Effector CD4-positive, alpha-beta T cell (primary cell): Measurements from ENCODE around the gene ATP1A2.

Experiments
- DNase-seq: peaks from one replicate; pipeline ENCODE4 v3.0.0-alpha.2; 2020

ATP1A2 gene

GRCh38 chr1:160154790-160155189 is 39.2 kb downstream of the ATP1A2 start:
- no peak for DNase-seq

GRCh38 chr1:160156361-160156760 is 40.8 kb downstream of the ATP1A2 start:
- DNase-seq: no peak

- no peak for DNase-seq
Observed at GRCh38 chr1:160157174-160157573, 41.6 kb downstream of the ATP1A2 start.

- no peak for DNase-seq
Observed at GRCh38 chr1:160158031-160158430, 42.5 kb downstream of the ATP1A2 start.

- DNase-seq: no peak
Observed at GRCh38 chr1:160158534-160158933, 43.0 kb downstream of the ATP1A2 start.

DNA sequence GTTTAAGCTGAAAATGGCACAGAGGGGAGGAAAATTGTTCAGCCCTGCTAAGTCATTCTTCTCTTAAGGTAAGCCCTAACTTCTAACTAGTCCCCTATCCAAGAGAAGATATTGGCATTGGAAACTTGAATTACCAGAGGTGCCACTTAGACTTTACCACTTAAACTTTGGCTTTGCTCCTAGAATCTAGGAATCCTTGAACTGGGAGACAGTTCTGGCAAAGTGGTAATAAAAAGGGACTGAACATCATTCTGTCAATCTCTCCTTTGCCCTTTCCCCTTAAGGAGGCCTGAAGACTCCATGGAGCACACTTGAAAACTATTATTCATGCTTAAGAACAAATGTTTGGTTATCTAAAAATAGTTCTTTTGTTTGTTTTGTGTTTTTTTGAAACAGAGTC is 44.3 kb downstream of the ATP1A2 start:
- no peak for DNase-seq

DNA sequence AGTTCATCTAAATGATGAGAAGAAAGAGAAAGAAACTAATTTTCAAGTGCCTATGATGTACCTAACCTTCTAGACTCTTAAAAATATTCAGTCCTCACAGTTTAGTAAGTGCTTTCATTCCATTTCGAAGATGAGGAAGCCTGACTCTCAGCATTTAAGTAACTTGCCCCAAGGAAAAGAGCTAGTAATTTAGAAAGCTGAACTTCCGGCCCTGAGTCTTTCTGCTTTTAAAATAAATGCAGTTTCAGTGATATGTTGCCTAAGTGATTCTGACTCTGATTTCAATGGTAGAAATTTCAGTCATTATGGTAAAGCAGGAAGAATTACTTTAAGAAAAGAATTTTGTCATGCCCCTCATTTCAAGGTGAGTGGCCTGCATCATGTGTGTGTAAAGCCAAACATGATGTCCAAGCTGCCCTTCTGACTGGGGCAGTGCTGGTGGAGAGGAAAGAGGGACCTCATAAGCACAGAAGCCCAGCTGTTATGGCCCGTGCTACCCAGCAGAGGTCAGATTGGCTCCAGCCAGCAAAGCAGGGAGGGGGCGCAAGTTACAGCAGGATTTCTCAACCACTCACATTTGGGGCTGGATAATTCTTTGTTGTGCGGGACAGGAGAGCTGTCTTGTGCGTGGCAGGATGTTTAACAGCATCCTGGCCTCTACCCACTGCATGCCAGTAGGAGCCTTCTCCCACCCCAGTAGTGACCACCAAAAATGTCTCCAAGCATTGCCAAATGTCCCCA is 46.6 kb downstream of the ATP1A2 start:
- DNase-seq: no peak

GRCh38 chr1:160162931-160163330 is 47.4 kb downstream of the ATP1A2 start:
- DNase-seq: no peak

- DNase-seq: no peak
Observed at GRCh38 chr1:160163615-160164014, 48.1 kb downstream of the ATP1A2 start.

DNA sequence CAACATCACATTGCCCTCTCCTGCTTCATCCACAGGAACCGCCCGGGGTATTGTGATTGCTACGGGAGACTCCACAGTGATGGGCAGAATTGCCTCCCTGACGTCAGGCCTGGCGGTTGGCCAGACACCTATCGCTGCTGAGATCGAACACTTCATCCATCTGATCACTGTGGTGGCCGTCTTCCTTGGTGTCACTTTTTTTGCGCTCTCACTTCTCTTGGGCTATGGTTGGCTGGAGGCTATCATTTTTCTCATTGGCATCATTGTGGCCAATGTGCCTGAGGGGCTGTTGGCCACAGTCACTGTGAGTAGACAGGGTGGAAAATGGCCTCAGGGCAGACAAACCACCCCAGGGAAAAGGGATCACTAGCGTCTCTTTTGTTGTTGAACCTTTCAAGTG is 48.6 kb downstream of the ATP1A2 start:
- no peak for DNase-seq

- no peak for DNase-seq
Observed at GRCh38 chr1:160166166-160166868, 50.8 kb downstream of the ATP1A2 start.

GRCh38 chr1:160167056-160167455 is 51.5 kb downstream of the ATP1A2 start:
- DNase-seq: no peak

DNA sequence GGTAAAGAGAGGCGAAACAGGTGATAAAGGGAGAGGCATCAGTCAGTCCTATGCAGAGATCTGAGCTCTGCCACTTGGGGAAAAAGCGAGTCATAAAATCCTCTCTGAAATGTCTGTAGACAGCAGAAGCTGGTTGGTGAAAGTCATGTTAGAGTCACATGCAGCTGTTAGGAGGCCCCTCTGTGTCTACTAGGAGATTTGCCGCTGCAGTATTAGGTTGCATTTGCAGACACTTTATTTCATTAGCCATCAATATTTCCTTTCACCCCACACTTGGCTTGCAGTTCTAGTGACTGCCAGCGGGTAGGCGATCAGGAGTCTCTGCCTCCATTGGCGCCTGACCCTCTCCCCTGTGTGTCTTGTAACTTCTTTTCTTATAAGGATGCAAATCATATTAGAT is 52.0 kb downstream of the ATP1A2 start:
- no peak for DNase-seq

DNA sequence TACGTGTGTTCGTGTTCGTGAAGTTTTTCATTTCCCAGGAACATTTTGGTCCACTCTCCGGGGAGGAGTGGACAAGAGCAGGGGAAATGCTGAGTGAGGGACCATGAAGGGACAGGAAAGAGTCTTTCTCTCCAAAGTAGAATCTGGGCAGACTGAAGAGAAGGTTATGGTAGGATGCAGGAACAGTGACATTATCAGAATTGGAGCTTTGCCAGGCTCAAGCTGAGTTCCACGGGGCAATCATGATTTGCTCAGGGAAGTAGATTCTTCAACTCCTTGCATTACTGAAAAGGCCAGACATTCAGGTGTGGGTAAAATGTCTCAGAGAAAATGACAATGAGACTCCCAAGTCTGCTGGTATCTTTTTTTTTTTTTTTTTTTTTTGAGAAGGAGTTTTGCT is 52.5 kb downstream of the ATP1A2 start:
- no peak for DNase-seq

DNA sequence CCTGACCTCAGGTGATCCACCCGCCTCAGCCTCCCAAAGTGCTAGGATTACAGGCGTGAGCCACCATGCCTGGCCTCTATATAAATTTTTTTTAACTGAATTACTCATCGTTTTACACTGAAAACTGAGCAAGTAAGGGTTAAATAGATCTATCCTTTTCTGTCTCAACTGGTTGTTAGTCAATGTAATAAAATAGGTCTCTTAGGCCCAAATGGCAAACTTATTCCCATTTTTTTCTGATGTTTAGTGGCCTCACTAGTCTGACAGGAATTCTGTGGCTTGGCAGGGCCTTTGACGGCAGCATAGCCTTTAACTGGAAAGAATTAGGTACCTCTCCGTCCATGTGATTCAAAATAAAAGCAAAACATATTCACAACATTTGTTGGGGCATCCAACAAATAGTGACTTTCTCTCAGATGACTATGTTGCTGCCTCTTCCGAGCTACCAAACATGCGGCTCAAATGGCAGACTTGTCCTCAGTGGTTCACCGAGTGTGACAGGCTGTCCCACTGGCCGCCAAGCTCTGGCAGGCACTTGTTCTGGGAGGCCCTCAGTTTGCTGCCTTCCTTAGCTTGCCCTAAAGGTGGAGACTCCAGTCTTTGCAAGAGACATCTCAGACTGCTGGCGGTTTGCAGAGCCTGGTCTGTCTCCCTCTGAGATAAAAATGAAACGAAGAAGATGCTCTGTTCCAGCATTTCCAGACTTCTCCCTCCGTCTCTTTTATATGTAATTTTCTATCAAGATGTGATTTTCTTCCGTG is 53.2 kb downstream of the ATP1A2 start:
- no peak for DNase-seq

DNA sequence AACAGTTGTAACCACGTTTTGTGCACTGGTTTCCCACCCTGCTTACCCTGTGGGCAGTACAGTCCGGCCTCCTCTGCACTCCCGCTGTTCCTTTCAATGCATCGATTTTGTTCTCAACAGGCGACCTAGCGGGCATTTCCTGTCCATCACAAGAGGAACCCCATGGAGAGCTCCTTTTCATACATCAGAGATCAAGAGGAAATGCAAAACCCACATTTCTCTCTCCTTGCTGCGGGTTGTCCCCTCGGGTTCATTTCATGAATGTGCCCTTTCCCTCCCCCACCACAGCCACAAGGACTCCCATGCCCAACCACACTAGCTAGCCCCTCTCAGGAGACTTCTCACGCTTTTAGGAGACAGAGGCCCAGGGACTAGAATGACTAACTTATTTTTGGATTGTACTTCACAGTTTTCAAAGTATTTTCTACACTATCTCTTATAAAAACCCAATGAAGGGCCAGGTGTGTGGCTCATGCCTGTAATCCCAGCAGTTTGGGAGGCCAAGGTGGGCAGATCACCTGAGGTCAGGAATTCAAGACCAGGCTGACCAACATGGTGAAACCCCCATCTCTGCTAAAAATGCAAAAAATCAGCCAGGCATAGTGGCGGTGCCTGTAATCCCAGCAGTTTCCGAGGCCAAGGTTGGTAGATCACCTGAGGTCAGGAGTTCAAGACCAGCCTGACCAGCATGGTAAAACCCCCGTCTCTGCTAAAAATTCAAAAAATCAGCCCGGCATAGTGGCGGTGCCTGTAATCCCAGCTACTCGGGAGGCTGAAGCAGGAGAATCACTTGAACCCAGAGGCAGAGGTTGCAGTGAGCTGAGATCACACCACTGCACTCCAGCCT is 54.2 kb downstream of the ATP1A2 start:
- DNase-seq: no peak

DNA sequence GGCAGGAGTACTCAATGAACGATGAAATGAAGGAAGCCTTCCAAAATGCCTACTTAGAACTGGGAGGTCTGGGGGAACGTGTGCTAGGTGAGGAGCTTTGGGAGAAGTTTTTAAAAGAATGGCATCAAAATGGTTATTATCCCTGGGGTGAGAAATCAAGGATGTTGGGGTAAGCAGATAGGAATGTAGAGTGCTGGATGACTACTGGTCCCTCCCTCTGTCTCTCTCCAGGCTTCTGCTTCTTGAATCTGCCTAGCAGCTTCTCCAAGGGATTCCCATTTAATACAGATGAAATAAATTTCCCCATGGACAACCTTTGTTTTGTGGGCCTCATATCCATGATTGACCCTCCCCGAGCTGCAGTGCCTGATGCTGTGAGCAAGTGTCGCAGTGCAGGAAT is 55.8 kb downstream of the ATP1A2 start:
- DNase-seq: no peak

DNA sequence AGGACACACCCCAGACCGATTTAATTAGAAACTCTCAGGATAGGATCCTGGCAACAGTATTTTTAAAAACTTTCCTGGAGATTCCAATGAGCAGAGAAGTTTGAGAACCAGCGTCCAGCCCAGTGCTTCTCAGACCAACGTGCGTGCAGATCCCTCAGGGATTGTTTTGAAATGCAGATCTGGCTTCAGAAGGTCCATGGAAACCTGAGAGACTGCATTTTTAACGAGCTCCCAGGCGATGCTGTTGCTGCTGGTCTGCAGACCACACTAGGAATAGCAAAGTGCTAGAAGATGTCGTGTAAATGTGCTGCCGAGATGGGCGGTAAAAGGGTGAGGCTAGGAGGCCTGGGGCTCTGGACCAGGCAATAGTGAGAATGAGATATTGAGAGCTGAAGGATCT is 56.4 kb downstream of the ATP1A2 start:
- DNase-seq: no peak

- DNase-seq: no peak
Observed at GRCh38 chr1:160177231-160177630, 61.7 kb downstream of the ATP1A2 start.

DNA sequence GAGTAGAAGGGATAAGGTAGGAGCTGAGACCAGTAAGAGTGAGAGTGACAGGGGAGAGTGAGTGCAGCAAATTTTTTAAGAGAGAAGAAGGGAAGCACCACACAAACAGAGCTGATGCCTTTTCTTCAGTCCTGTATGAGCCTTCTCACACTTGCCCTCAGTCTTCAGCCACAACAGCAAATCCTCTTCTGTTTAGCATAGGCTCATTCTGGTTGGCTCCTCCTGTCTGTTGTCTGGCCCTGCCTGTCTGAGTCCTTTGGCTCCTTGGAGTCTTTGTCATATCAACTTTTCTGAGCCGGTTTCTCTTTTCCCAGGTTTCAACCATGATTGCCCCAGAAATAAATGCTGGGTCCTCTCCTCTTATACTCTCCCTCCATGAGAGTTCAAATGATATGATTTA is 62.1 kb downstream of the ATP1A2 start:
- DNase-seq: no peak

- no peak for DNase-seq
Observed at GRCh38 chr1:160178731-160179130, 63.2 kb downstream of the ATP1A2 start.

DNA sequence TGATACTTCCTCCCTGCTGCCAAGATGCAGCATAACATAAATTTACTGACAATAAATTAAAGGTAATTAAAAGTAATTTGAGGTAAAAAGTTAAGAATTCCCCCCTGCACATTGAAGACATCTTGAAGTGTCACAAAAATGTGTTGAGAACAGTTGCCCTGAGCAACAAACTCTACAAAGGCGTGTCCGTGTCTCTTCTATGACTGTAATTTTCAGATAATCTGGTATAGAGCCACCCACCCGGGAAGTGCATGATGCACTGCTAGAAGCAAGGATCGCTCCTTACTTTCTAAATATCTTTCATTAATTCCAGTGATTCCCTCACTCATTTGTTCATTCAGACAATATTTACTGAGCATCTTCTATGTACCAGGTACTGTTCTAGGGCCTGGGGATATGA is 63.8 kb downstream of the ATP1A2 start:
- no peak for DNase-seq

DNA sequence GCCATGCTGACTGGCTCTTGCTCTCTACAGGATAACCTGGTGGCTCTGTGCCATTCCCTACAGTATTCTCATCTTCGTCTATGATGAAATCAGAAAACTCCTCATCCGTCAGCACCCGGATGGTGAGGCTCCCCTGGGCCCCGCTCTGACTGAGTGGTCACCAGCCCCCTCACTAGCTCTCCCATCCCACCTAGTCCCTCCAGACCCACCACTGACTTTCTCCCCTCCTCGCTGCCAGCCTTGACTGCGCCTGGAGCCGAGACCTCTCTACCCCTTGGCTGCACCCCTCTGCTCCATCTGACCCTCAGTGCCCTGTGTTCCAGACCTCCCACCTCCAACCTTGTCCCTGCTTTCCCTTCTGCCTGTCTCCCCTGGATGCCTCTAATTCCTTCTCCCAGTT is 70.7 kb downstream of the ATP1A2 start:
- DNase-seq: no peak
